Islet precursor cell (in vitro differentiated cells): ENCODE data around the gene DMAP1.

Experiments used
- DNase-seq: peaks from one replicate; pipeline ENCODE4 v3.0.0-alpha.2; 2018

The DMAP1 gene

GRCh38 chr1:44228218-44228617, 14.9 kb downstream of the DMAP1 start:
- DNase-seq: no peak

GRCh38 chr1:44229435-44230167, 16.3 kb downstream of the DMAP1 start:
- DNase-seq: no peak

GRCh38 chr1:44230796-44231195, 17.5 kb downstream of the DMAP1 start:
- no peak for DNase-seq

- no peak for DNase-seq
These were observed 20.3 kb downstream of the DMAP1 start for GRCh38 chr1:44233593-44233992.

- no peak for DNase-seq
These were observed 22.5 kb downstream of the DMAP1 start for GRCh38 chr1:44235808-44236207.

GRCh38 chr1:44236490-44237272, 23.4 kb downstream of the DMAP1 start:
- DNase-seq: no peak

- DNase-seq: peak; percentile 94
These were observed 24.6 kb downstream of the DMAP1 start for GRCh38 chr1:44237721-44238457.

GRCh38 chr1:44238660-44239059, 25.4 kb downstream of the DMAP1 start:
- no peak for DNase-seq

GRCh38 chr1:44239331-44239960, 26.2 kb downstream of the DMAP1 start:
- peak; percentile 82 for DNase-seq

- no peak for DNase-seq
These were observed 26.7 kb downstream of the DMAP1 start for GRCh38 chr1:44239961-44240371.

GRCh38 chr1:44240802-44241671, 27.8 kb downstream of the DMAP1 start:
- no peak for DNase-seq

GRCh38 chr1:44242746-44243145, 29.5 kb downstream of the DMAP1 start:
- DNase-seq: no peak

GRCh38 chr1:44243782-44244495, 30.7 kb downstream of the DMAP1 start:
- DNase-seq: no peak

- no peak for DNase-seq
These were observed 31.7 kb downstream of the DMAP1 start for GRCh38 chr1:44244986-44245385.

GRCh38 chr1:44246806-44247205, 33.5 kb downstream of the DMAP1 start:
- DNase-seq: no peak

- DNase-seq: no peak
These were observed 36.3 kb downstream of the DMAP1 start for GRCh38 chr1:44249543-44249942.

GRCh38 chr1:44250068-44250781, 37.0 kb downstream of the DMAP1 start:
- no peak for DNase-seq

- DNase-seq: no peak
These were observed 38.2 kb downstream of the DMAP1 start for GRCh38 chr1:44251486-44251885.

GRCh38 chr1:44251989-44252671, 38.9 kb downstream of the DMAP1 start:
- no peak for DNase-seq

- no peak for DNase-seq
These were observed 41.2 kb downstream of the DMAP1 start for GRCh38 chr1:44254392-44254910.
